Skin of body (tissue), 2 donors: ENCODE results near the gene CIC. TPM values are rescaled to one million over a fixed set of nuclear protein-coding genes. Genes with fewer than 3 reads are reported as not detected.
A peak's percentile ranks its signal among the peaks of the same experiment; 100 is the strongest.

Experiments used
- DNase-seq: peaks from one replicate; lab custom pipeline; 2025; lab: John Stamatoyannopoulos, UW
- total RNA-seq: library from RNA; depleted of rRNA; stranded (reverse); fragments of >200 nt; gene quantifications from one replicate; pipeline ENCODE4 v1.2.3, GENCODE V29; 2014

CIC gene
- total RNA-seq, 1 donor from 2014 or later = 22.4 TPM

- DNase-seq = no peak
These were observed 7.2 kb downstream of the CIC start for GRCh38 chr19:42276284-42276683.

- no peak for DNase-seq
These were observed 7.8 kb downstream of the CIC start for GRCh38 chr19:42276821-42277220.

GRCh38 chr19:42277821-42278451 is 8.9 kb downstream of the CIC start:
- DNase-seq = no peak

GRCh38 chr19:42278452-42279154 is 9.6 kb downstream of the CIC start:
- no peak for DNase-seq

- no peak for DNase-seq
These were observed 10.3 kb downstream of the CIC start for GRCh38 chr19:42279155-42279901.

- DNase-seq = peak; percentile 95
These were observed 11.1 kb downstream of the CIC start for GRCh38 chr19:42279902-42280814.

- DNase-seq = no peak
These were observed 11.7 kb downstream of the CIC start for GRCh38 chr19:42280815-42281145.

GRCh38 chr19:42281146-42281826 is 12.2 kb downstream of the CIC start:
- DNase-seq = peak; percentile 58

GRCh38 chr19:42281827-42282762 is 13.0 kb downstream of the CIC start:
- DNase-seq = peak; percentile 79

- DNase-seq = no peak
These were observed 13.8 kb downstream of the CIC start for GRCh38 chr19:42282819-42283187.

GRCh38 chr19:42283188-42284065 is 14.4 kb downstream of the CIC start:
- peak; percentile 92 for DNase-seq

GRCh38 chr19:42284066-42284501 is 15.0 kb downstream of the CIC start:
- peak; percentile 62 for DNase-seq

GRCh38 chr19:42284591-42285341 is 15.7 kb downstream of the CIC start:
- peak; percentile 66 for DNase-seq

- no peak for DNase-seq
These were observed 16.5 kb downstream of the CIC start for GRCh38 chr19:42285541-42285941.

- DNase-seq = no peak
These were observed 16.9 kb downstream of the CIC start for GRCh38 chr19:42285988-42286348.

GRCh38 chr19:42286349-42287016 is 17.4 kb downstream of the CIC start:
- DNase-seq = no peak

GRCh38 chr19:42287017-42287826 is 18.2 kb downstream of the CIC start:
- DNase-seq = no peak
